ENCODE measurements around the gene OSTF1.

DNA sequence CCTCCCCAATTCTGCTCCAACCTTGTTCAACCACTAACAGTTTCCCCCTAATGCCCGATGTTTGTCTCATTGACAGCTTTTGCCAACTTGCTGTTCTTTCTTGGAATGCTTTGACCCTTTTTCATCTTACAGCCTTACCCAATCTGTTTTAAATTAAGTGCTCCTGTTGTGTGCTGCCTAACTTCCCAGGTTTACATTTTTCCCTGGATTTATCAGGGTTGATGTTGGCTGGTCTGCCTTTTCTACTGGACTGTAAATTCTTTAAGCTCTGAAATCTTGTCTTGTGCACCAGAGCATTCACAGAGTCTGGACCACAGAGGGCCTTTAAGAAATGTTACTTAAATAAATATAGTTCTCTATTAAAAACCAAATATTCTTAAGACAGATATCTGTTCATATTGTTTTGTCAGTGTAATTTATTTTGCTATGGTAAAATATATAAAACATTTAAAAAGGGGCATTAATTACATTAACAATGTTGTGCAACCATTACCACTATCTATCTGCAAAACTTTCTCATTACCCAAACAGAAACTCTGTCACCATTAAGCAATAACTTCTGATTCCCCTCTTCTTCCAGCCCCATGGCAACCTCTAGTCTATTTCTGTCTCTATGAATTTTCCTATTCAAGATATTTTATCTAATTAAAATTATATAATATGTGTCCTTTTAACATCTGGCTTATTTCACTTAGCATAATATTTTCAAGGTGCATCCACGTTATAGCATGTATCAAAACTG is 73.0 kb downstream of the OSTF1 start:
- TF ChIP-seq KAT7 (CRISPR knock-in tag; IDR thresholded peaks at IDR 0.05; ENCODE audit: borderline replicate concordance) (no peak), NFE2L1 (CRISPR knock-in tag; IDR thresholded peaks at IDR 0.05) (no peak)

All from WTC11 (cell line).